HG02943 (cell line): ENCODE measurements around the gene FADS3.

ENCODE experiments used
- ATAC-seq: cut with Tn5 transposase; IDR thresholded peaks from one replicate; pipeline ENCODE4 v1.9.1; 2021; ENCODE audit warnings: mild to moderate bottlenecking, low read depth, moderate library complexity; ENCODE audit not compliant: unreplicated experiment

The FADS3 gene

DNA sequence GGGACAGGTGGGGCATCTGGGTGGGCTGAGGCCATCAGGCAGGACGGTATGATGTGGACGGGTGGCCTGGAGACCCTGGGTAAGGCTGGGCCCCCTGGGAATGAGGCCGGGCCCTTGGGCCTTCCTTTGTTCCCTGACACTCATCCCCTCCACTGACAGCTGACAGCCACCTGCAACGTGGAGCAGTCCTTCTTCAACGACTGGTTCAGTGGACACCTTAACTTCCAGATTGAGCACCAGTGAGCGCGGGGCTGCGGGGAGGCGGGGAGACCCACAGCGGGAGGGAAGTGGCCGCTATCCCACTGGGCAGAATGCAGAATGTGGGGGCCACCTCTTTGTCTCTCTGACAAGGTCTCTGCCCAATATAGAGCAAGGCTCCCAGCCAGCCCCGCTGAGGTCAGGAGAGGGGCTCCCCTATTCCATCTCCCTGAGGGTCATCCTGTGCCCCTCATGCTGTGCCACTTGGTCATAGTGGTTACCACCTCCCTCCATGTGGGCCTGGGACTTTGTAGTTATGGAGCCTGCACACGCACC lies 27.7 kb downstream of the FADS3 start:
- ATAC-seq, result no peak

DNA sequence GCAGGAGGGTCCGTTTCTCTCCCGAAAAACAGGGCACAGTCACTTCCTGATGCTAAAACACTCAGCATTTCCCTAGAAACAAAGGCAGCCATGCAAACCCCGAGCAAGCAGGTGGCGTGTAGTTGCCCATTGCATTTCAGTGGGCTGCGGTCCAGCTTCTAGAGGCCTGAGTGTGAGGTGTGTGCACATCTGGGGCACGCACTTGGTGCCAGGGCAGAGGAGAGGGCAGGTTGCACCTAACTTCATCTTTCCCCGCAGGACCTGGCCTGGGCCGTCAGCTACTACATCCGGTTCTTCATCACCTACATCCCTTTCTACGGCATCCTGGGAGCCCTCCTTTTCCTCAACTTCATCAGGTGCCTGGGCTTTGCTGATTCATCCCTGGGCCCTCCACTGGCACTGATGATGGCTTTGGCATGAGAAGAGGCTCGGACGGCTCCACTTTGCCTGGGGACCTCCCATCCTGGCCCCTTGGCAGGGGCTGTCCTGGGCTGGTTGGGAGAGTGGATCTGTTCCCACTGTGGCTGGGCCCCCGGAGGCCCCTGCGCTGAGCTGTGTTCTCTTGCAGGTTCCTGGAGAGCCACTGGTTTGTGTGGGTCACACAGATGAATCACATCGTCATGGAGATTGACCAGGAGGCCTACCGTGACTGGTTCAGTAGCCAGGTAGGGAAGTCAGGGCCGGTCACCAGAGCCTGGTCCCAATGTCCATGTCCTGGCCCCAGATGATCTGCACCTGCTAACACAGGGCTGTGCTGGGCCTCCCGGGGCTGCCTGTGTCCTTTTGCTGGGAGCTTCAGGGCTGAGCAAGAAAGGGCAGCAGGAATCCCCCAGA lies 28.4 kb downstream of the FADS3 start:
- no peak for ATAC-seq

DNA sequence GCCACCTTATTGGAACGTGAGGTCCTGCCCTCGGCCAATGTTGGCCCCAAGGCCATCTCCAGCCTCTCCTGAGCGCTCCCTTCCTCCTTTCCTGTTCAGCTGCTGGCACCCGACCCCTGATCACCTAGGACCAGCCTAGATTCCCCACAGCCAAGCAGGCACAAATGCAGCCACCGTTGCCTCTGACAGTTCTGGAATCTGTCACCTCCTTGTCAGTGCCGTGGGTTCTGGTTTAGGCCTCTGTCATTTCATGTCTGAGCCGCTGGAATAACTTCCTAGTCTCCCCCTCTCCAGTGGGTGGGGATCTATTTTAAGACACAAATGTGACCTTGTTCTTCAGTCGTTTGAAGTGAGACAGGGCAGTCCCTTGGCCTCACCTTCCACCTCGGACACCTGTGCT lies 29.7 kb downstream of the FADS3 start:
- no peak for ATAC-seq

DNA sequence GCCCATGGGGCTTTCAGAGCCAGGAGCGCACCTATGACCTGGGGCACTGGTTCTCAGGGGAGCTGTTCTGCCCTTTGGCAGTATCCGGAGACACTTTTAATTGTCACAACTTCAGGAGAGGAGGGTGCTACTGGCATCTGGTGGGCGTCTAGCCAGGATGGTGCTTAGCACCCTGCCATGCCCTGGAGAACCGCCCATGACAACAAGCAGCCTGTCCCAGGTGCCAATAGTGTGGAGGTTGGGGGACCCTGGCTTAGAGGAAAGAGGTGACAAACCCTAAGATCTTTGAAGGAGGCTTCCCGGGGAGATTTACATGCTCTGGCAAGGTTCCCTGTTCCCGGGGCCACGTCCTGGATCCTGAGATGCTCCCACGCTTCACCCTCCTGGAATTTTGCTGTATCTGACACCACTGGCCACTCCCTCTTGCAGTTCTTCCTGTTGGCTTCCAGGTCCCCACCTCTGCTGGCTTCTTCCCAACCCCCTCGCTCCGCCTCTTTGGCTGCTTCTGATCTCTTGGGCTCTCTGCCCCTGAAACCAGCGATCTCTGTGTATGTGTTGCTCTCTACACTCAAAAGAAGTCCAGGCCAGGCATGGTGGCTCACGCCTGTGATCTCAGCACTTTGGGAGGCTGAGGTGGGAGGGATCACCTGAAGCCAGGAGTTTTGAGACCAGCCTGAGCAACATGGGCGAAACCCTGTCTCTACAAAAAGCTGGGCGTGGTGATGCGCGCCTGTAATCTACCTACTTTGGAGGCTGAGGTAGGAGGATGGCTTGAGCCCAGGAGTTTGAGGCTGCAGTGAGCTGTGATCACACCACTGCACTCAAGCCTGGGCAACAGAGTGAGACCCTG lies 31.1 kb downstream of the FADS3 start:
- no peak for ATAC-seq

DNA sequence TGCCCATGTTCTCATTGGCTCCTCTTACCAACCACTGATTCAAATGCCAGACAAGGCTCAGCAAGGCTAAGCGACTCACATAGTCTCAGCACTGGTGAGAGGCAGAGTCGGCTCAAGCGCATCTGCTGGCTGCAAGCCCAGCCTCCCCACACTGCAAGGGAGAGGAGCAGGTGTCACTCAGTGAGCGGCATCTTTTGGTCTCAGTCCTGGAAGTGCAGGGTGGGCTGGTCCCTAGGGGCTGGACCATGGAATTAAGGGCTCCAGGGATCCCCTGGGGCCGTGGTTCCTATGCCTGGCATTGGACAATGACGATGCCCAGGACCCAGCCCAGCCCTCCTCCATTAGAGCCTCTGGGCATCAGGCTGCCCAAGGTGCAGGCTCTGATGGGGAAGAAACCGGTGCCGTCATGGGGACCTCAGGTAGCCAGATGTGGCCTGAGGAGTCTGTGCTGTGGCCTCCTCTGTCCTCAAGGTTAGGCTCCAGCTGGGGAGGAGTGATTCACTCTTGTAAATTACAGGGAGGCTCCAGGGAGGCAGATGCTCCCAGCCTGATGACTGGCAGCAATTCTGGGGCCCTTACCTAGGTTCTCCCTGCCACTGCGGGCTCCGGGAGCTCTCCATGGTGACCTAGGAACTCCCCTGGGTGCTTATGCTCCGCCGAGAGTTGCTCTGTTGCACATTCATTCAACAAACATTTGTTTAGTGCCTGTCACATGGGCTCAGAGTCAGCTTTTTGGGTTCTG lies 35.2 kb downstream of the FADS3 start:
- ATAC-seq, result no peak

DNA sequence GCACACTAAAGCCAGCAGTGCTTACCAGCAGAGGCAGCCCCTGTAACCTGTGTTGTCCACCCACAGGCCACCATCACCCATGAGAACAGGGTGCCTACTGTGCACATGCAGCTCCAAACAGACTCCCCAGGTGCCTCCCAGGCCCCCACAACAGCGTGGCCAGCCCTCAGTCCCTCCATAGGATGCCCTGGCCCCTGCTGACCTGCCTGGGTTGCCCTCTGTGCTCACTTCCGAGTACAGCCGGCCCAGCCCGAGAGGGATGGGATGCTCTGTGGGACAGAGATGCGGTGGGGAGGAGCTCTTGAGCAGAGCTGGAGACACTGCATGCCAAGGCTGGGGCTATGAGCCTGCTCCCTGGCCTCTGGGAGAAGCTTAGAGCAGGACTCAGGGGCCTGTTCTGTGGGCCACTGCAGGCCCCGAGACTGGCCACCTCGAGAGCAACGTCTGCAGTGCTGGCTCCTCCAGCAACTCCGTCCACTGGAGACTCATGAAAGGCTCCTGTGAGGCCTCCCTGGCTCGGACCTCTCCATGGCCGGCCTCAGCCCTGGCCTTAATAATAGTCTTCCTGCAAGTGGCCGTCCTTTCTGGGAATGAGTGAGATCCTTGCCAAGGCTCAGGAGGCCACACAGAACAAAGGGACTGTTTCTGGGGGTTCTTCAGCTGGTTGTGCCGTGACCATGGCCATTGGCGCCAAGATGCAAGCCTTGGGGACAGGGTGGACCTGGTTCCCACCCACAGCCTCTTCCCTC lies 36.2 kb downstream of the FADS3 start:
- no peak for ATAC-seq

DNA sequence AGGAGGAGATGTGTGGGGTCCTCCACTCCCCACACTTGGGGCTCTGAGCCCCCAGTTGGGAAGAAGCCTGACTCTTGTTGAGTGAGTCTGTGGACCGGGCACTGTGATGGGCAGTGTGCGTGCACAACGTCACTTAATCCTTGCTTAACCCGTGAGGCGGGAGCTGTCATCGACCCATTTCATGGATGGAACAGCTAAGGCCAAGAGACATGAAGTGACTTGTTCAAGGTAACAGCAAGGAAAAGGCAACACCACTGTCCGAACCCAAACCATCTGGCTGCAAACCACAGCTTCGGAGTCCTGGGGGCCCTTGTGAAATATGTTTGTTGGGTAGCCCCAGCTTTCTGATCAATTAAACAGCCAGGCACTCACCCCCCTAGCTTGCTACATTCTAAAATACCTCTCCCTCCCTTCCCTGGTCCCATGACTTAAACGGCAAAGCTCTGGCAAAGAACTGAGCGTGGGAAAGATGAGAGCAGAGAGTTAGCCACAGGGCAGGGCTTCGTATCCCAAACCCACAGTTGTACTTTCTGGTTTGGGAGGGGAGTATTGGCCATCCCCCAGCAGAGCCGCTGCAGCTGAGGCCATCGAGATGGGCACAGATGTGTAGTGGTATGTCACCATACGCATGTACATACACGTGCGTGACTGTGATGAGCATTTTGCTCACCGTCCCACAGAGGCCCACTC lies 37.0 kb downstream of the FADS3 start:
- ATAC-seq, result no peak

DNA sequence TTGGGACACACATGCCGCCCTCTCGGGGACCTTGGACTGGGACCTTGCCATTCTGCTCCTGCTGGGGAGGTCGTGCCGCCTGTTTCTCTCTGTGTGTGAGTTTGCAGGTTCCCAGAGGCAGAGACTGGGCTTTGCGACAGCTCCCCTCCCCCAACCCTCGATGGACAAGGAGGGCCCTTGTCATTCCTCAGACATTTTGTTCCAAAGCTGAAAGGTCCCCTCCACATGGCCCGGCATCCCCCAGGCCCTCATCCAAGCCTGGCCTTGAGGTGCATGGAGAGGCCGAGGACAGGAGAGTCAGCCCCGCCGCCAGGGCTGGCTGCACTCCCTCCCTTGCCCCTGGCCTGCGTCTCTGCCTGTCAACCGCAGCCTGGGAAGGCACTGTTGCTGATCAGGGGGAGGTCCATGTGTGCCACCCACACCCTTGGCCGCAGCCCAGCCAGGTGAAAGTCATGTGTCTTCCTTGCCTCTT lies 37.6 kb downstream of the FADS3 start:
- ATAC-seq, result no peak

DNA sequence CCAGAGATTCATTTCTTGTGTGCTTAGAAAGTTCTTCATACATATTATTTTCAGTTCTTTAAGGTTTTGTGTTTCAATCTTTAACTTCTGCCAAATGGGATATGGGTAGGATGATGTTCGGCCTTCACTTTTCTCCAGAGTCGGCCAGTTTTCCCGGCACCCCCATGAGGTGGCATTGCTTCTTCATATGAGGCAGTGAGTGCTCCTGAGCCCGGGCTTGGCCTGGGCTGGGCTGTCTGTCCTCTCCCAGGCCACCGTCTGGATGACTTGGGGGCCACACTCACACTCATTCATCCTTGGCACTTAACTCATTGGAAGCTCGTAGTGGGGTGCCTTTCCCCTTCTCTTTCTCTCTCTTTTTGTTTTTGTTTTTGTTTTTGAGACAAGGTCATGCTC lies 39.4 kb downstream of the FADS3 start:
- no peak for ATAC-seq

DNA sequence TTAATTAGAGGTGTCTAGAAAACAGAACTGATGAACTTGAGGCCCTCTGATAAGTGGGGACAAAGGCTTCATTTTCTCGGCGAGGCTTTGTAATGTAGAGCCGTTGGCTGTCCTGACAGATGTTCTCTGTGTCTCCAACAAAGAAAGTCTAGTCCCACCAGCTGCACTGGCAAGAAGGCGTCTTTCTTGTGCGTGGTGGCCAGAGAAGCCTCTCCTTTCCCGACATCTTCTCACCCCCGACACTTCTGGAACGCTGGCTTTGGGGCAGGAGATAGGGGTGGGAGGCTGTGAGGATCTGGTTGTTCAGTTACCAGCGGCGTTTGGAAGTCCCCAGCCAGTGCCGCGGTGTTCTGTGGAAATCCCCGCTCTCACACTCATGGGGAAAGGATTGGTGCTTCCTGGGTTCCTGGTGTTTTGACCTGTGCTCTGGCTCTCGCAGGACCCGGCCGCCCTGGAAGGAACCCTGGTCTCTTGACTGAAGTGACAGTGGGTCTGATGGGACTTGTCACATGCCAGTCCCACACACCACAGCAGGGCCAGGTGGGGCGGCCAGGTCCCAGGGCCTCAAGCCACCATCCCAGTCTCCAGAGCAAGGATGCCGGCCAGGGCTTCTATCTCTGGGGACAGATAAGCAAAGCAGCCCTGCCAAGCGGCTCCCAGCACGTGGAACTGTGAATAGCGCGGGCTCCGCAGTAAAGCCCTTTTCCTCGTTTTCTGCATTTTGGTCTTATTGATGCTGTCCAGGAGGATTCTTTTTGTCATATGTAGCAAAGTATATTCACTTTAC lies 40.0 kb downstream of the FADS3 start:
- ATAC-seq, result no peak

DNA sequence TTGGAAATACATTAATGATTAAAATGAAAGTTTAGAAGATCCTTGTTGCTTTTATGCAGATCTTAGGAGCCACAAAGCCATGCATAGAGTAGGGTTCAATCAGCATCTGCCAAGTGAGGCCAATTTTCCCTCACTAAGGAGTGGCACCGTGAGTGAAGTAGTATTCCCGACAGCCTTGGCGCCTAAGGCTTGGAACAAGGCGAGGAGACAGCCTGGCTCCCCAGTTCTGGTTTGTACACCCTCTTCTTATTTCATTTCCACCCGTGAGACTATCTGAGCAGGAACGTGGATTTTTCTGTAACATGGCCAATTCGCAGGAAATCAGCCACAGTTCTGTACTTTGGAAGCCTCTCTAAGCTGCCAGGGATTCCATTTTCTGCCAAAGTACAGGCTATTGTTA lies 40.7 kb downstream of the FADS3 start:
- no peak for ATAC-seq

DNA sequence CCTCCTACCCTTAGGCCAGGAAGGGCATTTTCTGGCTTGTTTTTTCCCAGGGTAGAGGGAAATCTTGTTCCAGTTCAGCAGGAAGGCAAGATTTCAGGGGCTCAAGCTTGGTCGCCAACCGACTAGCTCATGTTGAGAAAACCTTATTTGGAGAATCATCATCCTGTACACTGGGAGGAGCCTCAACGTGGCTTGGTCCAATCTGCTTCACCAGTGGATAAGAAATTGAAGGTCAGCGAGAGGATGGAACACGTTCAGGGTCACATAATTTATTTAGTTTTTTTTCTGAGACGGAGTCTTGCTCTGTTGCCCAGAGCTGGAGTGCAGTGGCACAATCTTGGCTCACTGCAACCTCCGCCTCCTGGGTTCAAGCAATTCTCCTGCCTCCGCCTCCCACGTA lies 42.7 kb downstream of the FADS3 start:
- no peak for ATAC-seq

DNA sequence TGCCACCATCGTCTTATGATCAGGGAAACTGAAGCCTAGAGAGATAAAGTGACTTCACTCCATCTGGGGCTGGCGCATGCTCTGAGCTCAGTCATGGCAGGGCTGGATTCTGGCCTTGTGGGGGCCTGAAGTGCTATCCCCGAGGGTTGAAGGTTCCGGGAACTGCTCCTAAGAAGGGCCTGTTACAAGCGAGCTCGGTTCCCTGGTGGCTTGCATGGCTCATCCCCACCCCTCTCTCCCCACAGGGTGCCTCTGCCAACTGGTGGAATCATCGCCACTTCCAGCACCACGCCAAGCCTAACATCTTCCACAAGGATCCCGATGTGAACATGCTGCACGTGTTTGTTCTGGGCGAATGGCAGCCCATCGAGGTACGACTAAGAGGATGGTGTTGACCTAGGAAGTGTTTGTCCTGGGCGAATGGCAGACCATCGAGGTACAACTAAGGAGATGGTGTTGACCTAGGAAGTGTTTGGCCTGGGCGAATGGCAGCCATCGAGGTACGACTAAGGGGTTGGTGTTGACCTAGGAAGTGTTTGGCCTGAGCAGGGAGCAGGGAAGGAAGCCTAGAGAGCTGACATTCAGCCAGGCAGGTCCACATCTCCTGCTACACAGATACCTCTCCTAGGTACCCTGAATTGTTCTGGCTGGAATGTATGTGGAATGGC lies 43.3 kb downstream of the FADS3 start:
- no peak for ATAC-seq

DNA sequence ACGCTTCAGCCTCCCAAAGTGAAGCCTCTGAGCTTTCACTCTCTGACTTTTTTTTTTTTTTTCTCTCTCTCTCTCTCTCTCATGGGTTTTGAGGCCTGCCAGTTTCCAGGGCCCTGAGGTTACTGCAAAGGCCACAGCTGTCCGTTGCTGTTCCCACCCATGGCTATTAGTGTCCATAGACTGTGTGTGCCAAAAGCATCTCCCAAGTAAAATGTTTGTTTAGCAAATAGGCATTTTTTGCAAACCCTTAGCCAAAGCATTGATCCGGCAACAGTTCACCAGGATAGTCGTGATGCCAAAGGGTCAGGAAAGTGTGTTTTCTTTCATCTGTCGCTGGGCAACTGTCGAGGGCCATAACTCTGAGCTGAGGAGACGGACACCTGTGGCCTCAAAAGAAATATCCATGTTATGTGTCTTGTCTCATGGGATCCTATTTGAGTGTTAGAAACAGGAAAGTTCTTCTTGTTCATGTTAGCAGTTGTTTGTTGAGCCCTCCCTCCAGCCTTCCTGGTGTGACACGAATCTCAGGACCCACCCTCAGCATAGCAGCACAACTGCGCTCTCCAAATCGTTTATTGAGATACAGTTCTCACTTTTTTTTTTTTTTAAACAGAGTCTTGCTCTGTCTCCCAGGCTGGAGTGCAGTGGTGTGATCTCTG lies 44.9 kb downstream of the FADS3 start:
- ATAC-seq, result no peak

DNA sequence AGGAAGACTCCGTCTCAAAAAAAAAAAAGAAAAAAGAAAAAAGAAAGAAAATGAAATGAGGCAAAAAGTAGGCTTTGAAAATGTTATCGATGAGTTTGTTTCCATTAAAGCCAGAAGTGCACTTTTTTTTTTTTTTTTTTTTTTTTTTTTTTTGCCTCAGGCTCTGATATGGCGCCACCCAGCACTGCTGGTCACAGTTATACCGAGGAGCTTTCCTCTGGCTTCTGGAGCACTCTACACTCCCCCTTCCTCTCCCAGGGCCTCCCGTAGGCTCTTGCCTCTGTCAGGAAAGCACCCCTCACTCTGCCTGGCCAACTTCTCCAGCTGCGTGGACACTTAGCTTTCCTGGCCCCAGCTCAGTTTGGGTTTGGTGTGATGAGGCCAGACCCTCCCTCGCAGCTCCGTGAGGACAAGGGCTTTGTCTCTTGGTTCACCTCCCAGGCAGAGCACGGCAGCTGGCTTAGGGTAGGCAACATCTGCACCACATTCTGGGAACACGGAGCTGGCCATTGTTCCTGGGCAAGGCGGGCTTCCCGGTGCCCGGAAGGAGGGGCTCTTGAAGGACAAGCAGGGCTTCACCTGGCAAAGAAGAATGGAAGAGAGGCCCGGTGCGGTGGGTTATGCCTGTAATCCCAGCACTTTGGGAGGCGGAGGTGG lies 46.3 kb downstream of the FADS3 start:
- ATAC-seq, result no peak

DNA sequence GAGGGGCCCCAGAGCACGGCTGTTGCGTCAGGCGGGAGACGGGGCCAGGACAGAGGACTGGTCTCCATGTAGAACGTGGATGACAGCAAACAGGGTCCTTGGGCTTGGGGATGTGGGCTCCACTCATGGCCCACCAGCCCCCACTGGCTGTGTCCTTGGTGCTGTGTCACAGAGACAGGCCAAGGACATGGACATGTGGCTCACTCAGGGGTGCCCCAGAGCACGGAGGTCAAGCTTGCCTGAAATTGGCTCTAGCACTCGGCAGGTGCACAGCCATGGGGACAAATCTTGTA lies 48.9 kb downstream of the FADS3 start:
- ATAC-seq, result no peak
